ENCODE results near the gene RAB30. TPM values are rescaled to one million over a fixed set of nuclear protein-coding genes. Genes with fewer than 3 reads are reported as not detected.

The RAB30 gene
- total RNA-seq, 1 experiment from 2014 or later: 15.0 TPM

DNA sequence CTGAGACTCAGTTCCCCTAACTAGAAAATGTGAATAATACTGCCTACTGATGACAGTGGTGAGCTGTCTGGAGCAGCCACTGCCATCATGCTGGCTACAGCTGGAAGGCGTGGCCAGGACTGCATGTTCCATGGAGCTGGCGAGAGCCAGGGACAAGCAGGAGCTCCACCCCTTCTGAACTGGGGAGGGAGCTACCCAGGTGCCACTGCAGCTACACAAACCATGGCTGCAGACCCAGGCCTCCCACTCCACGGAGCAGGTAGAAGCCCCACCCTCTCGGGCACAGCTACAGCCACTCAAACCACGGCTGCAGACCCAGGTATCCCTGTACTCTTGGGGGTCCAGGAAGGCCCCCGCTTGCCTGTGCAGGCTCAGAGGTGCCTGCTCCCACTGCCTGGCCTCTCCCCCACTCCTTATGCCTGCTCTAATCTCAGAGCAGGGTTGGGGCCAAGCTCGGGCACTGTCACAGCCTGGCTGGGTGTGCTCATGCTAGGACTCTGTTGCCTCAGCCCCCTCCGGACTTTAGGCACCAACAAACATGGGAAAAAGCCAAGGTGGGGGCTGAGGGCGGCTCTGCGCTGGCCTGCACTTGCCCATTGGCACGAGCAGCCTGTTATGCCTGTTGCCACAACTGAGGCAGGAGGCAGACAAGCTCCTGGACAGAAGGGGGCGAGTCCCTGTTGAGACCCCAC lies 51.7 kb downstream of the RAB30 start:
- POLR2A ChIA-PET (ENCODE audit: low non-redundant PET): interaction anchor here (0.6 kb wide), 1 partner anchor 130 kb away, joined by 3 read pairs; no protein-coding TSS in a partner anchor
- intact Hi-C loops (cut with micrococcal nuclease; ENCODE audit: unreplicated experiment): no loop called here
- DNase-seq (ENCODE audit: low spot score): no peak
- H3K36me3 ChIP-seq (ENCODE audit: insufficient read depth, low read length, poor library complexity, severe bottlenecking): no peaks in the 10 kb centered on the region
- no TSS peak for BruUV-seq (replicated peaks)
- no peak overlapping the region for H3K27ac ChIP-seq (ENCODE audit: low read depth, low read length, poor library complexity, severe bottlenecking)
- no peaks in the 10 kb centered on the region for H3K9me3 ChIP-seq (ENCODE audit: low read depth, low read length, poor library complexity, severe bottlenecking)
- H3K4me1 ChIP-seq (ENCODE audit: insufficient read depth, low read length, poor library complexity, severe bottlenecking): no peaks in the 10 kb centered on the region
- CTCF ChIA-PET: no interaction called here
- no peaks in the 10 kb centered on the region for H3K27me3 ChIP-seq (replicated peaks; ENCODE audit: insufficient read depth, low read depth, low read length, poor library complexity)
- H3K4me3 ChIP-seq (ENCODE audit: low read depth, low read length, poor library complexity, severe bottlenecking): no peak overlapping the region
- TF ChIP-seq, protein P1, sequence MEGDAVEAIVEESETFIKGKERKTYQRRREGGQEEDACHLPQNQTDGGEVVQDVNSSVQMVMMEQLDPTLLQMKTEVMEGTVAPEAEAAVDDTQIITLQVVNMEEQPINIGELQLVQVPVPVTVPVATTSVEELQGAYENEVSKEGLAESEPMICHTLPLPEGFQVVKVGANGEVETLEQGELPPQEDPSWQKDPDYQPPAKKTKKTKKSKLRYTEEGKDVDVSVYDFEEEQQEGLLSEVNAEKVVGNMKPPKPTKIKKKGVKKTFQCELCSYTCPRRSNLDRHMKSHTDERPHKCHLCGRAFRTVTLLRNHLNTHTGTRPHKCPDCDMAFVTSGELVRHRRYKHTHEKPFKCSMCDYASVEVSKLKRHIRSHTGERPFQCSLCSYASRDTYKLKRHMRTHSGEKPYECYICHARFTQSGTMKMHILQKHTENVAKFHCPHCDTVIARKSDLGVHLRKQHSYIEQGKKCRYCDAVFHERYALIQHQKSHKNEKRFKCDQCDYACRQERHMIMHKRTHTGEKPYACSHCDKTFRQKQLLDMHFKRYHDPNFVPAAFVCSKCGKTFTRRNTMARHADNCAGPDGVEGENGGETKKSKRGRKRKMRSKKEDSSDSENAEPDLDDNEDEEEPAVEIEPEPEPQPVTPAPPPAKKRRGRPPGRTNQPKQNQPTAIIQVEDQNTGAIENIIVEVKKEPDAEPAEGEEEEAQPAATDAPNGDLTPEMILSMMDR (conservative IDR thresholded peaks at IDR 0.05; ENCODE audit: low read depth, low read length): no peak
- no peak for TF ChIP-seq EZH2 (IDR thresholded peaks at IDR 0.05; ENCODE audit: borderline replicate concordance, low read depth, low read length, poor library complexity, severe bottlenecking)

DNA sequence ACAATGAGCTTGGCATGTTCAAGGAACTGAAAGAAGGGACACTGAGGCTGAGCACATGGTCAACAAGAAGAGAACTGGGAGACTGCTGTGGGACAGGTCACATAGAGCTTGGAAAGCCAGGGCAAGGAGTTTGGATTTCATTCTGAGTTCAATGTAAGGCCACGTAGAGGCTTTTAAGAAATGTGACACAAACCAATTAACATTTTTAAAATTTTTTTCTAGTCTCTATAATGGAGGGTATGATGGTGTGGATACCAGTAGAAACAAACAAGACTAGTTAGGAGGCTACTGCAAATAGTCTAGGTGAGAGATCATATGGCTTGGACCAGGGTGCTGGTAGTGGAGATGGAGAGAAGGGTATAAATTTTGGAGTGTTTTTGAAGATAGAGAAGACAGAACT lies 56.7 kb downstream of the RAB30 start:
- Histone ChIP-seq H3K4me3 (ENCODE audit: low read depth, low read length, poor library complexity, severe bottlenecking) (no peak overlapping the region), H3K36me3 (ENCODE audit: insufficient read depth, low read length, poor library complexity, severe bottlenecking) (no peaks in the 10 kb centered on the region), H3K27ac (ENCODE audit: low read depth, low read length, poor library complexity, severe bottlenecking) (no peak overlapping the region), H3K9me3 (ENCODE audit: low read depth, low read length, poor library complexity, severe bottlenecking) (no peaks in the 10 kb centered on the region), H3K27me3 (replicated peaks; ENCODE audit: insufficient read depth, low read depth, low read length, poor library complexity) (no peaks in the 10 kb centered on the region), H3K4me1 (ENCODE audit: insufficient read depth, low read length, poor library complexity, severe bottlenecking) (no peaks in the 10 kb centered on the region)
- no peak for TF ChIP-seq EZH2 (IDR thresholded peaks at IDR 0.05; ENCODE audit: borderline replicate concordance, low read depth, low read length, poor library complexity, severe bottlenecking)
- TF ChIP-seq, protein P1 (conservative IDR thresholded peaks at IDR 0.05; ENCODE audit: low read depth, low read length): no peak
- DNase-seq (ENCODE audit: low spot score): no peak
- no TSS peak for BruUV-seq (replicated peaks)
- POLR2A ChIA-PET (ENCODE audit: low non-redundant PET): no interaction called here
- intact Hi-C loops (cut with micrococcal nuclease; ENCODE audit: unreplicated experiment): no loop called here
- CTCF ChIA-PET: no interaction called here

DNA sequence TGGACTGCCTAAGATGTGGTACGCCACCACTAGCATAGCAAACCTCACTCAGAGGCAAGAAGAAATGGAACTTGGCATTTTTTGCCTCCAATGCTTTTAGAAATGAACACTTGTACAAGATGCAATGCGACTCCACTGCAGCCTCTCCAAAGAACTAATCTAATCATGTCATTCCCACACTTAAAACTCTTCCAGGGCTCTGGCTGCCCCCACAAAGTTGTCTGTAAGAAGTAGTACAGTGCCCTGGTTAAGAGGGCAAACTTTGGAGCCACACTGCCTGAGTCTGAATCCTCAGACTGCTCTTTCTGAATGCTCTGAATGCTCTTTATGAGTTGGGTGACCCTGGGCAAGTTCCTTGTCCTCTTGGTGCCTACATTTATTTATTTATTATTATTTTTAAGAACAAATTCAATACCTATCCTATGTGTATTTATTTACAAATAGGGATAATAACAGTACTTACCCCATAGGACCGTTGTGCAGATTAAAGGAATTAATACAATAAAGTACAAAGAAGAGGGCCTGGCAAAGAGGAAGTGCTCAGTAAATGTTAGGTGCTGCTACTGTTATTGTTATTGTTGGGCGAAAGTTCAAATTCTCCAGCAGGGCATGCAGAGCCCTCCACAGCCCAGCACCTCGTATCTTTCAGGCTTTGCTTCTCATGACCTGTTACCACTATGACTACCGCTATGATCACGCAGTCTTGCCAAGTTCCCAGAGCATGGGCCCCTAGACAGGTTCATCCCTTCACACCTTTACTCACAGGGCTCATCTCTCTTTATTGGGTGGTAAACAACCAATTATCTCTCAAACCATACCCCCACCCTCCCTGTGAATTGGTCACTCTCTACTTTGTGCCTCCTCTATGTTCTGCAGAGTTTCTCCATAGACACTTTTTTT lies 59.3 kb downstream of the RAB30 start:
- no peak overlapping the region for H3K27ac ChIP-seq (ENCODE audit: low read depth, low read length, poor library complexity, severe bottlenecking)

More for the DNA sequence above, 59.3 kb downstream of the RAB30 start:
- no peak for DNase-seq (ENCODE audit: low spot score)
- H3K4me1 ChIP-seq (ENCODE audit: insufficient read depth, low read length, poor library complexity, severe bottlenecking): peaks cover 9% of the 10 kb centered on the region
- H3K9me3 ChIP-seq (ENCODE audit: low read depth, low read length, poor library complexity, severe bottlenecking): no peaks in the 10 kb centered on the region
- ChIA-PET CTCF (no interaction called here), POLR2A (ENCODE audit: low non-redundant PET) (no interaction called here)
- no peaks in the 10 kb centered on the region for H3K27me3 ChIP-seq (replicated peaks; ENCODE audit: insufficient read depth, low read depth, low read length, poor library complexity)
- no TSS peak for BruUV-seq (replicated peaks)
- no peak for TF ChIP-seq EZH2 (IDR thresholded peaks at IDR 0.05; ENCODE audit: borderline replicate concordance, low read depth, low read length, poor library complexity, severe bottlenecking)
- TF ChIP-seq, protein P1 (conservative IDR thresholded peaks at IDR 0.05; ENCODE audit: low read depth, low read length): no peak
- intact Hi-C loops (cut with micrococcal nuclease; ENCODE audit: unreplicated experiment): no loop called here
- no peaks in the 10 kb centered on the region for H3K36me3 ChIP-seq (ENCODE audit: insufficient read depth, low read length, poor library complexity, severe bottlenecking)
- no peak overlapping the region for H3K4me3 ChIP-seq (ENCODE audit: low read depth, low read length, poor library complexity, severe bottlenecking)

Measured in A673 (cell line).